Measurements from ENCODE around the gene SLC25A25.

DNA sequence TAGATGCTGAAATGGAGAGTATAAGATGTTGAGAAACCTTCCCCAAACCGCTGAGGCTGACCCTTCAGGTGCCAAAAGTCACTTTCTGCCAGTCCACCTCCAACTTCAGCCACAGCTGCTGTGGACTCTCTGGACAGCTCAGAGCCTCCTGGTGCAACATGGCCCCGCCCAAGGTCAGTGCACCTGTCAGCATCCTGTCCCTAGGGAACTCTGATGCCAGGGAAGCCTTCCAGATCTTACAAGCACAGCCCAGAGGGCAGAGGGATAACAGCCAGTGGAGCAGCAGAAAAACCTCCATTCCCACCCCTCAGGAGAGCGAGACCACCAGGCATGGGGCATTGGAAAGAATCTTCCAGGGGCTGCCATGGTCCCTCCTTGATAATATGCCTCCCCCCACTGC, 70.0 kb downstream of the SLC25A25 start:
- TF ChIP-seq, protein P1, sequence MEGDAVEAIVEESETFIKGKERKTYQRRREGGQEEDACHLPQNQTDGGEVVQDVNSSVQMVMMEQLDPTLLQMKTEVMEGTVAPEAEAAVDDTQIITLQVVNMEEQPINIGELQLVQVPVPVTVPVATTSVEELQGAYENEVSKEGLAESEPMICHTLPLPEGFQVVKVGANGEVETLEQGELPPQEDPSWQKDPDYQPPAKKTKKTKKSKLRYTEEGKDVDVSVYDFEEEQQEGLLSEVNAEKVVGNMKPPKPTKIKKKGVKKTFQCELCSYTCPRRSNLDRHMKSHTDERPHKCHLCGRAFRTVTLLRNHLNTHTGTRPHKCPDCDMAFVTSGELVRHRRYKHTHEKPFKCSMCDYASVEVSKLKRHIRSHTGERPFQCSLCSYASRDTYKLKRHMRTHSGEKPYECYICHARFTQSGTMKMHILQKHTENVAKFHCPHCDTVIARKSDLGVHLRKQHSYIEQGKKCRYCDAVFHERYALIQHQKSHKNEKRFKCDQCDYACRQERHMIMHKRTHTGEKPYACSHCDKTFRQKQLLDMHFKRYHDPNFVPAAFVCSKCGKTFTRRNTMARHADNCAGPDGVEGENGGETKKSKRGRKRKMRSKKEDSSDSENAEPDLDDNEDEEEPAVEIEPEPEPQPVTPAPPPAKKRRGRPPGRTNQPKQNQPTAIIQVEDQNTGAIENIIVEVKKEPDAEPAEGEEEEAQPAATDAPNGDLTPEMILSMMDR (IDR thresholded peaks at IDR 0.05; ENCODE audit: extremely low read depth in 1 of 2, insufficient read depth in 1 of 2, low read depth in 1 of 2, low read length in 2 of 2): no peak
- TF ChIP-seq EZH2 (IDR thresholded peaks at IDR 0.05; ENCODE audit: borderline replicate concordance, low read depth, low read length, severe bottlenecking): no peak
- no peak for TF ChIP-seq POLR2A (IDR thresholded peaks at IDR 0.05; ENCODE audit: low read depth, low read length)

All from endothelial cell of umbilical vein (primary cell).